Activated T-cell treated with anti-CD3 and anti-CD28 coated beads, Interleukin-2, amount 50 U/mL, for 48 hours (primary cell): ENCODE results near the gene OGN.
A peak's percentile ranks its signal among the peaks of the same experiment; 100 is the strongest.
"Not testable (repeated sequence)": the region's sequence is repeated elsewhere in the genome, so short reads cannot be mapped to it uniquely, and the experiment has no call there.

Source experiments
- DNase-seq, 2 experiments: peaks; one replicate each; pipeline ENCODE4 v3.0.0-alpha.2; 2020

OGN gene

DNA sequence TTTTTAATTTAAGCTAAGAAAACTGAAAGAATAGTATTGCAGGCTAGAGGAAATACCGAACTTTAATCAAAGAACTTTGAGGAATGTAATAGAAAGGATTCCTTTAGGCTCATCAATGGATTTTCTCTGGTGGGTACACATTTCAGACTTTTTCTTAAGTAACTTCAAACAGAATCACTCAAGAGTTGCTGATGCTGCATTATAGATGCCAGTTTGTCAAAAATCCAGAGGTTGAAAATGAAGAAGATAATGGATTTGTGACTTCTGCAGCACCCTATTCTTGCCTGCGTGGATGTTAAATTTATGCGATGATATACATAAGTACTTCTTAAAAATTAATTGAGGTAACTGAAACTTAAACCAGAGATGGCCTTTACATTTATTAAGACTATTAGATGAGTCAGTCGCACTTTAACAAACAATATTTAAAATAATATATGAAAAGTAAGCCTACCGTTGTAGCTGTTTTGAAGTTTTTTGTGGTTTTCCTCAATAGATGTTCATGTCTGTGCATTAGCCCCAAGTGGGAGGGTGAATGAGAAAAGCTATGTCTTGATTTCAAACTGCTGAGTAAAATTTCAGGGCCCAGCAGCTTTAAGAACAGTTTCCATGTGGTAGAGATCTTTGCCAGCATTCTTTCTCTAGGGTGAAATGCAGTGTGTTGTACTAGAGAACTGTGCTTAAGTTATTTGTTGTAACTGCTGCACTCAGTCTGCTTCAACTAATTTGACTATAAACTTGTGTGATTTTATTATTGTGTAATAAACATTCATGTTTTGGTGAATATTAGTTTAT lies at the start of gene OGN:
Gene OGN, minus strand, starts transcription at position 537 of the 795 bp plus-strand sequence. CDS start 1,171 bp downstream, outside the sequence.
- no peak for DNase-seq

GRCh38 chr9:92446536-92446935 lies 42.2 kb upstream of the OGN start:
- DNase-seq, result no peak

GRCh38 chr9:92444841-92445240 lies 40.5 kb upstream of the OGN start:
- DNase-seq, result no peak

DNA sequence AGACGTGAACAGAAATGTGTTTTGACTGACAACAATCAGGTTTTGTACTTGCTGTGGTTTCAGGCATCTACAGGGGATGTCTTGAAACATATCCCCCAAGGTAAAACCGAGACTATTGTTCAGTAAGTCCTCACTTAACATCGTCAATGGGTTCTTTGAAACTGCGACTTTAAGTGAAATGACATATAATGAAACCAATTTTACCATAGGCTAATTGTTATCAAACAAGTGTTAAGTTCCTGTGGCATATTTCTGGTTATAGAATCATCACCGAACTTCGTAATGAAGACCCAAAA lies 36.3 kb upstream of the OGN start:
- no peak for DNase-seq

- DNase-seq, result no peak
These were observed 35.8 kb upstream of the OGN start for GRCh38 chr9:92439921-92440750.

- DNase-seq, result no peak
These were observed 34.6 kb upstream of the OGN start for GRCh38 chr9:92438900-92439526.

GRCh38 chr9:92435263-92435662 lies 30.9 kb upstream of the OGN start:
- no peak for DNase-seq

GRCh38 chr9:92432972-92433548 lies 28.7 kb upstream of the OGN start:
- DNase-seq, result no peak

DNA sequence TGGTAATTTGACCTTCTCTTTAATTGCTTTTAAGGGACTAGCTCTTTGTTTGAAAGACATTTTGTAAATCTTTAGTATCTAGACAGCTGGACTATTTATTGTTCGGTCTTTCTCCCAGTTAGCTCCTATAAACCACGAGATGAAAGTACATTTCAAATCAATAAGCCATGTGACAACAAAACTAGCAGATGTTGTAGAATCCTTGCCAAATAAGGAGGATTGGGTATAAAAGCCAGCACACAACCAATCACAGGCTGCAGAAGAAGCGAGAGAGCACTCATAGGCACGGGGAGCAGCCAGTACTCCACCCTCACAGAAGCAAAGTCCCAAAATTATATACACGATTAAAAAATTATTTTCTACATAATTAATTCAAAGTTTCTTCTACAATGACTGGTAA lies 28.0 kb upstream of the OGN start:
- DNase-seq, result no peak

GRCh38 chr9:92429836-92430235 lies 25.5 kb upstream of the OGN start:
- no peak for DNase-seq

DNA sequence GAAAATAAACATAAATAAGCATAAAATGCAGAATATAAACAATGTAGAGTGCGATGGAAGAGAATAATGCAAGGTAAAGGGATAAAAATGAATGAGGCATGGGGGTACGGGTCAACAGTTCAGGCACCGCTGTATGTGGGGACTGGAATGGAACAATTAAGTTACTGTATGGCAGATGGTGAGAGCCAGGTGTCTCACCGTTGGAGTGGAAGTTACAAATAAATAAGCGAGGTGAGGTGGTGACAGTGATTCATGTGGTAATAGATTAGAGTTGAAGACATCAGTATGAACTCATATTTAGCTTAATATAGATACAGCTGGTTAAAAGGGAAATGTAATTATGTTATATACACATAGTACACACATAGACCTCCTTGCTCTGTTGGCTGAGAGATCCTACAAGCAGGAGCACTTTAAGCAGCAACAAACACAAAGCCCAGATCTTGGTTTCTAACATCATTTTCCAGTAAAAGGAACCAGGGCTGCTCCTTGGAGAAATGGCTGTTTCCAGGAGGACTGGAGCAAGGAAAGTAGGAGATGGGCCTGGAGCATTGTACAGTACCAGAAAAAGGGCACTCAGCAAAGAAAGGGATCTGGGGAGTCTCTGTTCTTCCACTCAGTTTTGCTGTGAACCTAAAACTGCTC lies 22.2 kb upstream of the OGN start:
- no peak for DNase-seq

DNA sequence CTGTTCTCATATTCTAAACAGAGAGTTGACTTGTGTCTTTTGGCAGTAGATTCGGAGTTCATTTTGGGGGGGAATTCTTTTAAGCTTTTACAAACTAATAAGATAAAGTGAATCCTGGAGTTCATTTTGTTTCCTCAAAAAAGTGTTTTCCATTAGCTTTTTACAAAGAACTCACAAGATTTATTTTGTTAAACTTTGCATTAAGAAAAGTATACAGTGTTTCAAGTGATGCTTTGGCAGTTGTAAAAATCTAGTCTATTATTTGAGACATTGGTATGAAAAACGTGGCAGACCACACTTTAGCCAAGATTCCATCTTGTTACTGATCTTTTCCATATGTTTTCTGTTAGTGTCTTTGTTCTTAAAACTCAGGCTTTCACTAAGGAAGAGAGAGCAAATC lies 21.1 kb upstream of the OGN start:
- no peak for DNase-seq

GRCh38 chr9:92424340-92424739 lies 20.0 kb upstream of the OGN start, which contains the start of gene OMD:
TSS of gene OMD (minus strand) at chr9:92424471. CDS start at chr9:92417558, 6,913 bp downstream.
- no peak for DNase-seq

GRCh38 chr9:92423612-92424011 lies 19.2 kb upstream of the OGN start:
- no peak for DNase-seq

GRCh38 chr9:92422611-92423338 lies 18.4 kb upstream of the OGN start:
- DNase-seq, result no peak

DNA sequence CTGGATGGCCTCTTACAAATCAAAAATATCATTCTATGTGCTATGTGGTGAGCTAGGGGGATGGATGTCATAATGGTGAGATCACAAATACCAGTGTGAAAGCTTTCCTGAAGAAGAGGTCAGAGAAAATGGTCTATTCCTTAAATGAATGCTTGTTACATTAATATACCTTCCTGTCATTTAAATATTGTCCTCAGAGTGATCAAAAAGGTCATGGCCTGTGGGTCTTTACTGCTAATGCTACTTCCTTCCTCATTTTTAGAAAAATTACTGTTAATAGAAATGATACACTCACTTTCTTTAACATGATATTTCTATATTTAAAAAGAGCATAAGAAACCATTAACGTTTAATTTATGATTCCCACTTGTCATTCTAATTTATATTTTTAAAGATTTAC lies 10.2 kb upstream of the OGN start:
- no peak for DNase-seq

- DNase-seq, result not testable (repeated sequence)
These were observed 6.8 kb upstream of the OGN start for GRCh38 chr9:92411157-92411556.

GRCh38 chr9:92408747-92409478 lies 4.5 kb upstream of the OGN start:
- DNase-seq, result no peak

- no peak for DNase-seq
These were observed 3.4 kb upstream of the OGN start for GRCh38 chr9:92407818-92408217.

DNA sequence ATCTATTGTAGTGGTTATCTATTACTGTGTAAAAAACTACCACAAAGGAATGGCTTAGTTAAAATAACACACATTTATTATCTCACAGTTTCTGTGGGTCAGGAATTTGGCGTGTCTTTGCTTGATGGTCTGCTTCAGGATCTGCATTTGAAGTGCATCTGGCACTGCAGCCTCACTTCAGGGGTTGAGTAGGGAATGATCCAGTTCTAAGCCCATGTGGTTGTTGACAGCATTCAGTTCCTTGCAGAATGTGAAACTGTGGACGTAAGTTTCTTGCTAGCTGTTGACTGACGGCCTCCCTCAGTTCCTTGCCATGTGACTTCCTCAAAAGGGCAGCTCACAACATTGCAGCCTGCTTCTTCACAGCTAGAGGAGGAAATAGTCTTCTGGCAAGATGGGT lies 2.1 kb upstream of the OGN start:
- peak in 1 of 2 experiments; percentile 17 for DNase-seq

DNA sequence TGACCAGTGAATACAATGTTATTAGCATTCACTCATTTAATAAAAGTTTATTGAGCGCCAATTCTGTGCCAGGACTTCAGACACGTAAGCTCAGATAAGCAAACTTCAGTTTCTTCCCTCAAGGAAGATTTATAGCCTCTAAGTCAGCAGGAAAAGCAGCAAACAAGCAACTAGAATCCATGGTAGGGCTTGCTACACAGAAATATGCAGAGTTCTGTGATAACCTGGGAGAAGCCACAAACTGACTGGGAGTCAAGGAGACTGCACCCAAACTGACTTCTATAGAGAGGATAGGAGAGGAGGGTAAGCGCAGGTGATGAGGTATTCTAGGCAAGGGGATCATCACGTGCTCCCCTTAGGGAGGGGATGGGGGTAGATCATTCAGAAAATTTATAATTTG lies 1.4 kb upstream of the OGN start:
- no peak for DNase-seq
